ENCODE data around the gene ANKRD33B. TPM values are rescaled to one million over a fixed set of nuclear protein-coding genes. Genes with fewer than 3 reads are reported as not detected.

The ANKRD33B gene
- total RNA-seq, 4 donors from 2014 or later = 5.6 to 10.7 (median 8.2) TPM

DNA sequence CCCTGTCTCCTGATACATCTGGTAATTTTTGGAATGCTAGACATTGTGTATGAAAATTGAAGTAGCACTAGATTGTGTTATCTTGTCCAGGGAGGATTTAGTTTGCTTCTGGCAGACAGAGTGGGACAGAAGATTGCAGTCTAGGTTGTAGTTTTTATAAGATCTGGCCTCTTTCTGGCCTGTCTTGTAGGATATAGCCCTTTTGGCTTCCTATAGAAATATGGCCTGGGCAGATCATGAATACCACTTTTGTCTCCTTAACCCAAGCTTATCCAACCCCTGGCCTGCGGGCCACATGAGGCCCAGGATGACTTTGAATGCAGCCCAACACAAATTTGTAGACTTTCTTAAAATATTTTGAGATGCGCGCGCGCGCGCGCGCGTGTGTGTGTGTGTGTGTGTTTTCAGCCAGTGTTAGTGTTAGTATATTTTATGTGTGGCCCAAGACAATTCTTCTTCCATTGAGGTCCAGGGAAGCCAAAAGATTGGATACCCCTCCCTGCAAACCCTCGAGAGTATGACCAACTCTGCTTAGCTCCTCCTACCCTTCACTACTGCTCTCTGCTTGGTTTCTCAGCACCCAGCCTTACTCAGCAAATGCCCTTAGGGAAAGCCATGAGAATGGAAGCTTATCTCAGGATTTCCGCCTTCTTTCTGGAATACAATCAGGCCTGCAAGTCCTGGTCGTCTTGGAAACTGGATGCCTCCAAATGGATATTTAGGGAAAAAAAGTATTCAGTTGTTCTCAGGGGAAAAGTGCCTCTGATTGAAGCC is 26.5 kb downstream of the ANKRD33B start:
- TF ChIP-seq, protein P1, sequence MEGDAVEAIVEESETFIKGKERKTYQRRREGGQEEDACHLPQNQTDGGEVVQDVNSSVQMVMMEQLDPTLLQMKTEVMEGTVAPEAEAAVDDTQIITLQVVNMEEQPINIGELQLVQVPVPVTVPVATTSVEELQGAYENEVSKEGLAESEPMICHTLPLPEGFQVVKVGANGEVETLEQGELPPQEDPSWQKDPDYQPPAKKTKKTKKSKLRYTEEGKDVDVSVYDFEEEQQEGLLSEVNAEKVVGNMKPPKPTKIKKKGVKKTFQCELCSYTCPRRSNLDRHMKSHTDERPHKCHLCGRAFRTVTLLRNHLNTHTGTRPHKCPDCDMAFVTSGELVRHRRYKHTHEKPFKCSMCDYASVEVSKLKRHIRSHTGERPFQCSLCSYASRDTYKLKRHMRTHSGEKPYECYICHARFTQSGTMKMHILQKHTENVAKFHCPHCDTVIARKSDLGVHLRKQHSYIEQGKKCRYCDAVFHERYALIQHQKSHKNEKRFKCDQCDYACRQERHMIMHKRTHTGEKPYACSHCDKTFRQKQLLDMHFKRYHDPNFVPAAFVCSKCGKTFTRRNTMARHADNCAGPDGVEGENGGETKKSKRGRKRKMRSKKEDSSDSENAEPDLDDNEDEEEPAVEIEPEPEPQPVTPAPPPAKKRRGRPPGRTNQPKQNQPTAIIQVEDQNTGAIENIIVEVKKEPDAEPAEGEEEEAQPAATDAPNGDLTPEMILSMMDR (IDR thresholded peaks at IDR 0.05; ENCODE audit: low read depth) = no peak

DNA sequence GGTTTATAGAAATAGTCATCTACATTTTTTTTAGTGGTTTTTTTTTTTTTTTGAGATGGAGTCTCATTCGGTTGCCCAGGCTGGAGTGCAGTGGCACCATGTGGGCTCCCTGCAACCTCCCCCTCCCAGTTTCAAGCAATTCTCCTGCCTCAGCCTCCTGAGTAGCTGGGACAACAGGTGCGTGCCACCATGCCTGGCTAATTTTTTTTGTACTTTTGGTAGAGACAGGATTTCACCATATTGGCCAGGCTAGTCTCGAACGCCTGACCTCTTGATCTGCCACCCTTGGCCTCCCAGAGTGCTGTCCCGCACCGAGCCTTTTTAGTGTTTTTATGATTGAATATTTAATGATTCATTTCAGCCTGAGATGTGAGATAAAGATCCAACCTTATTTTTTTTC is 27.3 kb downstream of the ANKRD33B start:
- TF ChIP-seq, protein P1 (IDR thresholded peaks at IDR 0.05; ENCODE audit: low read depth) = no peak

DNA sequence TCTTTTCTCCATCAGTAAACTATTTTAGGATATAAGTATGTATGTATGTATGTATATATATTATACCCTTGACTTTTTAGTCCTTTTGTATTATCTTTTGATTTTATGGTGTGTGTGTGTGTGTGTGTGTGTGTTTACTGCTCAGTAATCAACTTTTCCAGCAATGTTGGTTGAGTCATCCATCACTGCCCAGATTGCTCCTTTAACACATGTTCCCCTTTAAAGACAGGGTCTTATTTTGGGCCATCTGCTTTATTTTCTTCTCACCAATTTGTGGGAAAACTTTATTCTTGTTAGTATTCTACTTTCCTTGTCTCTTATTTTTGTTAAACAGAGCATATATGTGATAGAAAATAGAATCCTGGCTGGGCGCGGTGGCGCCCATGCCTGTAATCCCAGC is 28.1 kb downstream of the ANKRD33B start:
- TF ChIP-seq, protein P1 (IDR thresholded peaks at IDR 0.05; ENCODE audit: low read depth) = no peak

DNA sequence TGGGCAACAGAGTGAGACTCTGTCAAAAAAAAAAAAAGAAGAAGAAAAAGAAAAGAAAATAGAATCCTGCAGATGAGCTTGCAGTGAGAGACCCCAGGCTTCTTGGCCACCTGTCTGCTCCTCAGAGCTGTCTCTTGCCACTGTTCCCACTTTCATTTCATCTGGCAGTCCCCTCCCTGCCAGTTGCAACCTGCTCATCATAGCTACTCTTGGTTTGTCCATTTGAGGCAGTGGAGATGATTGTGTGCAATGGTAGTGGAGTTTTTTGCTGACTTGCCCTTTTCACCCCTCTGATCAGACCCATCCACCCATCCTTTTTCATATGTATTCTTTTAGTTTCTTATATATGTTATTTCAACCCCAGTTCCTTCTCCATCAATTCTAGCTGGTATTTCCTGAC is 28.7 kb downstream of the ANKRD33B start:
- TF ChIP-seq, protein P1 (IDR thresholded peaks at IDR 0.05; ENCODE audit: low read depth) = no peak

DNA sequence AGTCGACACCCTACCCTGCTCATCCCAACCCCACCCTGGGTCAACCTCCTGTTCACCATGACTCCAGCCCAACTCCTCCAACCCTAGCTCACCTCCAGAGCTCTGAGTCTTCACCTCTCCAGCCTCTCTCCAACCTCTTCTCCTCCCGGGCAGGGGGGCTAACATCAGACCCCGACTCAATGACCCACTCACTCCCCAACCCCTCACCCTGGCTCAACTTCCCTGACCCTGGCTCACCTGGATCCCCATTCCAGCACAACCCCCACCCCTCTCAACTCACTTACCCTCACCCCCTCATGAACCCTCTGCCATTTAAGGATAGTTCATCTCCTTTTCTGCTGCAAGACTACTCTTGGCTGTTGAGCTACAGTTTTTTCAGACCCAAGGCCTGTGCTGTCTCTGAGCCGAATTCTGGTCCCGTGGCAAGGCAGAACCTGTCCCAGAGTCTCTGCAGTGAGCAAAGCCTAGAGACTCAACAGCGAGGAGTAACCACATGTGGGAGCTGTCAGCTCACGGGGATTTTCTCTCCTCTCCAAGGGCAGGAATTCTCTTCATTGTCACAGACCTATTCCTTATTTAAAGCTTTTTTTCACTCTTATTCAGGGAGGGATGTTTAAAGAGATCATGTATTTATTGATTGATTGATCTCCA is 29.8 kb downstream of the ANKRD33B start:
- TF ChIP-seq, protein P1 (IDR thresholded peaks at IDR 0.05; ENCODE audit: low read depth) = no peak

DNA sequence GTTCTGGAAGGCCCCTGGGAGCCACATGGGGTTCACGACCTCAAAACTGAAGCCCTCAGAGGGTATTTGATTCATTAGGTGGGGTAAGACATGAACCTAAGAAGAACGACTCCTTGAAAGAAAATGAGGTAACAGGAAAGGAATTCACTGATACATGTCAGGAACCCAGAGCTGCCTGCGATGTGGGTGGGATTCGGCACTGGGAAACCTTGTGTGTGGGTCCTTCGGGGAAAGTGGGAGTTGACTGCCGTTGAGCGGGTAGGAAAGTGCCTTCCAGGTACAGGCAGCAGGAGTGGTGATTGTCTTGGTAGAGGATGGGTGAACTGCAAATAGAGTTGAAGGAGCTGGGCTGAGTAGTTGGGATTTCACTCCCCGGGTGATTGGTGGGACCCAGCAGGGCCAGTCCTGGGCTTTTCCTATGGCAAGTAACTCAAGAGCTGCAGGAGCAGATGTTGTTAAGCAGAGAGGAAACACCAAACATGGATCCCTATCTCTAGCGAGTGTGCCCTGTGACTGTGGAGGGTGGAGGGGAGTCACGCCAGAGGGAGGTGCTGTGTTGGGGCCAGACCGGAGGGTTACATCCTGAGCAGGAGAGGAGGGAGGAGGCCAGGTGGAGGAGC is 30.8 kb downstream of the ANKRD33B start:
- TF ChIP-seq, protein P1 (IDR thresholded peaks at IDR 0.05; ENCODE audit: low read depth) = no peak

DNA sequence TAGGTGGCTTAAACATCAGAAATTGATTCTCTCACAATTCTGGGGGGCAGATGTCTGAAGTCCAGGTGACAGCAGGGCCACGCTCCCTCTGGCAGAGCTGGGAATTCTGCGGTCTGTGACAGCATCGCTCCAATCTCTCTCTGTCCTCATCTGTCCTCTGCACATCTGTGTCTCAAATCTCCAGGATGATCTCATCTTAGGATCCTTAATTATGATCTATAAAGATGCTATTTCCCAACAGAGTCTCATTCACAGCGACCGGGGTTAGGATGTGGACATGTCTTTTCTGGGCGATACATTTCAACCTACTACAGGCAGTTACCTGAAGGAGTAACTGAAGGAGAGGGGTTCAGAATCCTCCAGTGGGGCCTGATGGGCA is 31.4 kb downstream of the ANKRD33B start:
- TF ChIP-seq, protein P1 (IDR thresholded peaks at IDR 0.05; ENCODE audit: low read depth) = no peak

Measured in subcutaneous adipose tissue (tissue), 4 donors.